ENCODE data around the gene IL17REL. TPM values are rescaled to one million over a fixed set of nuclear protein-coding genes. Genes with fewer than 3 reads are reported as not detected.

Gene IL17REL
- total RNA-seq, 2 donors from 2014 or later, result not detected

GRCh38 chr22:49994361-49995040, 18.1 kb downstream of the IL17REL start:
- no peak for ATAC-seq

GRCh38 chr22:49993649-49994360, 18.8 kb downstream of the IL17REL start:
- Histone ChIP-seq H3K27ac (no peak overlapping the region), H3K27me3 (no peaks in the 10 kb centered on the region), H3K9me3 (no peaks in the 10 kb centered on the region), H3K36me3 (replicated peaks in 1 of 2; ENCODE audit: insufficient read depth in 1 of 2, low read depth in 2 of 2) (no peaks in the 10 kb centered on the region), H3K4me1 (peaks cover 9% of the 10 kb centered on the region), H3K4me3 (no peak overlapping the region)
- ATAC-seq (no peak), DNase-seq (no peak)
- 50 to 54% methylated on average over 4 to 10 of the region's 11 CpGs for WGBS, 2 donors
- intact Hi-C loops (cut with DNase I), result no loop called here
- TF ChIP-seq CTCF (IDR thresholded peaks at IDR 0.05) (no peak), POLR2A (IDR thresholded peaks at IDR 0.05) (no peak)

More at GRCh38 chr22:49994361-49995040, 18.1 kb downstream of the IL17REL start:
- peak in 2 of 4 donors; percentile 3 to 8 for DNase-seq
- Histone ChIP-seq H3K27ac (no peak overlapping the region), H3K4me1 (peaks cover 9% of the 10 kb centered on the region), H3K36me3 (replicated peaks in 1 of 2; ENCODE audit: insufficient read depth in 1 of 2, low read depth in 2 of 2) (no peaks in the 10 kb centered on the region), H3K27me3 (no peaks in the 10 kb centered on the region), H3K4me3 (no peak overlapping the region), H3K9me3 (no peaks in the 10 kb centered on the region)
- intact Hi-C loops (cut with DNase I), result no loop called here
- TF ChIP-seq POLR2A (IDR thresholded peaks at IDR 0.05) (no peak), CTCF (IDR thresholded peaks at IDR 0.05) (no peak)
- WGBS, 2 donors, result 86 to 100% methylated on average over 3 to 21 of the region's 21 CpGs

- Histone ChIP-seq H3K4me1 (peaks cover 9% of the 10 kb centered on the region), H3K36me3 (replicated peaks in 1 of 2; ENCODE audit: insufficient read depth in 1 of 2, low read depth in 2 of 2) (no peaks in the 10 kb centered on the region), H3K4me3 (no peak overlapping the region), H3K27me3 (no peaks in the 10 kb centered on the region), H3K9me3 (no peaks in the 10 kb centered on the region), H3K27ac (no peak overlapping the region)
- peak; percentile 73 to 82 (median 75) for DNase-seq
- intact Hi-C loops (cut with DNase I), result no loop called here
- no peak for TF ChIP-seq POLR2A (IDR thresholded peaks at IDR 0.05)
- peak; percentile 54 to 81 (median 65) for TF ChIP-seq CTCF (IDR thresholded peaks at IDR 0.05)
- ATAC-seq, result peak; percentile 90
- 19 to 68% methylated on average over 3 to 18 of the region's 23 CpGs for WGBS, 2 donors
Observed at GRCh38 chr22:49992921-49993648, 19.5 kb downstream of the IL17REL start.

- Histone ChIP-seq H3K27me3 (no peaks in the 10 kb centered on the region), H3K36me3 (replicated peaks in 1 of 2; ENCODE audit: insufficient read depth in 1 of 2, low read depth in 2 of 2) (no peaks in the 10 kb centered on the region), H3K4me1 (peaks cover 9% of the 10 kb centered on the region), H3K27ac (no peak overlapping the region), H3K9me3 (no peaks in the 10 kb centered on the region), H3K4me3 (no peak overlapping the region)
- DNase-seq (no peak), ATAC-seq (no peak)
- WGBS, 2 donors, result 81 to 88% methylated on average over 7 of the region's 7 CpGs
- no peak for TF ChIP-seq CTCF (IDR thresholded peaks at IDR 0.05)
- TF ChIP-seq POLR2A (IDR thresholded peaks at IDR 0.05), result no peak
- intact Hi-C loops (cut with DNase I), result no loop called here
Observed at GRCh38 chr22:49991907-49992533, 20.5 kb downstream of the IL17REL start.

All from body of pancreas (tissue), 4 donors.